HG03097 (cell line): Measurements from ENCODE around the gene PCYT2.
"Not testable (repeated sequence)": the region's sequence is repeated elsewhere in the genome, so short reads cannot be mapped to it uniquely, and the experiment has no call there.

Experiments used
- ATAC-seq: cut with Tn5 transposase; IDR thresholded peaks from one replicate; pipeline ENCODE4 v1.9.1; 2021; ENCODE audit not compliant: unreplicated experiment, low FRiP score

Gene PCYT2

GRCh38 chr17:81911277-81911961, at the start of gene PCYT2:
Gene PCYT2 (minus strand): TSS chr17:81911399. CDS start chr17:81911355, 44 bp downstream.
- peak; percentile 51 for ATAC-seq

DNA sequence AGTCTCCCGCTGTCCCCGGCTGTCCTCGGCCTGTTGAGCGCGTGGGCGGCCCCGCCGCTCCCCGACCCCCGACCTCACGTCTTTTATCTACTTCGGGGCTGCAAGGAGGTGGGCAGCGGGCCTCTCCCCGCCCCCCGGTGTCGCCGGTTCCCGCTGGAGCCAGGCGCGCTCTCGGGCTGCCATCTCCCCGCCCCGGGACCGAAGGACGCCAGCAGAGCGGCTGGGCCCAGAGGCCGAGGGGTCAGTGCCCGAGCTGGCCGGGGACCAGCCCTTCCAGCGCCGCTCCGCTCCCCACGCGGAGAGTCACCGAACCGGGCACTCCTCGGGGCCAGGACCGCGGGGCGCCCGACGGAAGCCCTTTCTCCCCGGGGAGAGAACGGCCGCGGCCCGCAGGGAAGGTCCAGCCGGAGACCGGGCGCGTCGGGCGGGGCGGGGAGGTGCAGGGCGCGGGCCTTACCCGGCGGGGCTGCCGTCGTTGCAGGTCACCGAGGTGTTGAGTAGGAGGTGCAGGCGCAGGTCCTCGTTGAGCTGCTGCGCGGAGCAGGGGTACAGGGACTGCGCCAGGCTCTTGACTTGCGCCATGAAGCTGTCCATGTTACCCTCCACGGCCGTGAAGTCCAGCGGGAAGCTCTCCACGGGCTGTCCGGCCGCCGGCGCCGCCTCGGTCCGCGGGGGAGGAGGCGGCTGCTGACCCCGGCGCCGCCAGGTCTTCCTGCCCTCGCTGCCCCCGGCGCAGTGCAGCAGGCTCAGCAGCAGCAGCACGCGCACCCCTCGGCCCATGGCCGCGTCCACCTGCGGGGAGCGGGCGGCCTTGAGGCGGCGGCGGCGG, 49.1 kb upstream of the PCYT2 start:
- ATAC-seq, result no peak

GRCh38 chr17:81959362-81960129, 48.3 kb upstream of the PCYT2 start:
- ATAC-seq, result no peak

GRCh38 chr17:81958633-81959342, 47.6 kb upstream of the PCYT2 start:
- no peak for ATAC-seq

GRCh38 chr17:81957691-81958432, 46.7 kb upstream of the PCYT2 start:
- ATAC-seq, result no peak

DNA sequence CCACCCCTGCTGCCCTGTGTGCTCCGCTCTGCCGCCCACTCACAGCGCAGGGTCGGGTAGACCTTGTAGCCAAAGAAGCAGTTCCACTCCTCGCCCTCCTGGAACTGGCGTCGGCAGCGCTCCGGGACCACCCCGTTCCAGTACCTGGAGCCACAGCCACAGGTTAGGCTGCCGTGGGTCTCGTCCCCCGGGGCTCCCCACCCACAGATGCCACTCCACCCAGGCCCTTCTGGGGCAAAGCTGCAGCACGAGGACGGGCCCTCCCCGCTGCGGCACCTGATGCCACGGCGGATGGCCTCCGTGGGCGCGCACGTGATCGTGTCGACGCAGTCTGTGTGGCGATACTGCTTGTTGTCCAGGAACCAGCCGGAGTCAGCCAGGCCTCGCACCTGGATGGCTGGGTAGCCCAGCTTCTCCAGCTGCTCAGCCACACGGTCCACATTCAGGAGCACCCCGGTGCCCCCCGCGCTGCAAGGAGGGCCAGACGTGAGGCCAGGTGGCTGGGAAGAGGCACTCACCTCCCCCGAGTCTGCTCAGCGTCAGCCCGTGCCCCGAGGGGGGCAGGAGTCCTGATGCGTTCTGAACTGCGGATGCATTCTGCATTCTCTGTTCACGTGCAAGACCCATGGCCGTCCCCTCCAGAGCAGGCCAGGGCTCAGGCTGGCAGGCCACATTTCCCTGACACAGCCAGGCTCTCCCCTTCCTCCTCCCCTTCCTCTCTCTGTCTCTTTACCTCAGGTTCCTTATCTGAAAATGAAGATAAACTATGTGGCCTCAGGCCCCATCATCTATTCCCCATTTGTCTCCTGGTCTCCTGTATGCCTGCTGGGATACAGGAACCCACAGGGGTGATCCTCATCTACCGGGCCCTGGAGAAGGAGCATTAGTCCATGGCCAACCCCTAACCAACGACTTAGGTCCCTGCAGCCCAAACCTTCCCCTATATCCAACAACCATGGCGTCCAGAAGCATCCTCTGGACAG, 45.7 kb upstream of the PCYT2 start:
- no peak for ATAC-seq

DNA sequence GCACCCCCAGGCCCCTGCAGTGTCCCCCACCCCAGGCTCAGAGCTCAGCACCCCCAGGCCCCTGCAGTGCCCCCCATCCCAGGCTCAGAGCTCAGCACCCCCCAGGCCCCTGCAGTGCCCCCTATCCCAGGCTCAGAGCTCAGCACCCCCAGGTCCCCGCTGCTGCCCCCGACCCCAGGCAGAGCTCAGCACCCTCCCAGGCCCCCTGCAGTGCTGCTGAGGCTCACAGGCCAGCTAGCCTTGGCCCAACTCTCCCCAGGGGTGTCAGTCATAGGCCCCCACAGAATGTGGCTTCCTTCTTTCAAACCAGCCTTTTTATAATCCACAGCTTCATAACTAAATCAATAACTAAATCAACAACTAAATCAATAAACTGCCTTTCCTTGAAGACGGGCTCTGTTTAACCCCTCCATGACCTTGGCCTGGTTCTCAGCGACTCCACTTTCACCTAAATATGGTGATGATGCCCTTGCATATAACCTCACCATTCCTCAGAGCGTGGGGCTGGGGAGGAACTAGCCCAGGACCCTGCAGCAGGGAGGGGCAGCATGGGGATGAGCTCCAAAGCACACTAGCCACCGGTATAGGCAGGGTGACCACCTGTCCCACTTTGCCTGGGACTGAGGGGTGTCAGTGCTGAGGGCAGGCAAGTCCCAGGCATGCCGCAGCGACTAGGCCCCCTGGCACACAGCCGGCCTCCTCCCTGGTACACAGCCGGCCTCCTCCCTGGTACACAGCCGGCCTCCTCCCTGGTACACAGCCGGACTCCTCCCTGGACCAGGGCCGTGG, 44.8 kb upstream of the PCYT2 start:
- ATAC-seq, result no peak

GRCh38 chr17:81955058-81955681, 44.0 kb upstream of the PCYT2 start:
- no peak for ATAC-seq

DNA sequence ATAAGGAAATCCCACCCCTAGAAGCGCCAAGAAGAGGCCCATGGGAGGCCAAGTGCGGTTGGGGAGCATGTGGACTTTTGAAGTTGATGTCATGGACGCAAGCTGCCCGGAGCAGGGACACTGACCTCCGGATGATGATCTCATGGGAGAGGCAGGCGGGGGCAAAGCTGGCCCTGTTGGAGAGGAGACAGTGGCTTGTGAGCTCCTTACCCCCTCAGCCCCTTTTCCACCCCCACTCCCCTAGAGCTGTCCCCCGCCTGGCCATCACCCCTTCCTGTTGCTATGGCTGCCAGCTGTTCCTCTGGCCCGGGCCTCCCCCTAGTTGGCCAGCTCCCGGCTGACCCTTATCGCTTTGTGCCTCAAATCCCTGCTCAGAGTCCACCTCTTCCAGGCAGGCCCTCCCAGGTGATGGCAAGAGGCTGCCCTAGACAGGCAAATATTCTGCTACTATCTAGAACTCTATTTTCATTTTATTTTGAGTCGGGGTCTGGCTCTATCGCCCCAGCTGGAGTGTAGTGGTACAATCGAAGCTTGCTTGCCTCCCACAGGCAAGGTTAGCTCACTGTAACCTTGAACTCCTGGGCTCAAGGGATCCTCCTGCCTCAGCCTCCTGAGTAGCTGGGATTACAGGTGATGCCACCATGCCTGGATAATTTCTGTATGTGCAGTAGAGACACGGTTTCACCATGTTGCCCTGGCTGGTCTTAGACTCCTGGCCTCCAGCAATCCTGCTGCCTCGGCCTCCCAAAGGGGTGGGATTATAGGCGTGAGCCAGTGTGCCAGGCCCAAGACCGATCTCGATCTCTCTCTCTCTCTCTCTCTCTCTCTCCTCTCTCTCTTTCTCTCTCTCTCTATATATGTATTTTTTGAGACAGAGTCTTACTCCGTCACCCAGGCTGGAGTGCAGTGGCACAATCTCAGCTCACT, 43.2 kb upstream of the PCYT2 start:
- no peak for ATAC-seq

- ATAC-seq, result not testable (repeated sequence)
These were observed 42.2 kb upstream of the PCYT2 start for GRCh38 chr17:81953443-81953842.

DNA sequence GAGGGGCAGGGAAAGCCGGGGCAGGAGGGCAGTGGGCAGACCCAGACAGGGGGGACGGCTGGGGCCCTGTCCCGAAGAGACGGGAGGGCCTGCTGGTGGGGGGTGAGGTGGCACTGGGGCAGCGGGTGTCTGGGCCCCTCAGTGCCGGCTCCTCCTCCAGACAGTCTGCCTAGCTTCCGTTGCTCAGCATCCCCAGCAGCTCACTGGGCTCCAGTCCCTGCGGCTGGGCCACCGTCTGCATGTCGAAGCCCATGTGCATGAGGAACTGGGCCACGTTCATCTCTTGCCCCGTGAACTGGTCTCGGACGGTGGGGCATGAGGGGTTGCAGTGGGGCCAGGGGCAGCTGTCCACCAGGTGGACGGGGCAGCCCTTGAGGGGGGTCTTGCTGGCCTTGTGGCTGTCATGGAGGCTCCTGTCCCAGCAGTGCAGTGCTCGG, 41.6 kb upstream of the PCYT2 start:
- no peak for ATAC-seq

DNA sequence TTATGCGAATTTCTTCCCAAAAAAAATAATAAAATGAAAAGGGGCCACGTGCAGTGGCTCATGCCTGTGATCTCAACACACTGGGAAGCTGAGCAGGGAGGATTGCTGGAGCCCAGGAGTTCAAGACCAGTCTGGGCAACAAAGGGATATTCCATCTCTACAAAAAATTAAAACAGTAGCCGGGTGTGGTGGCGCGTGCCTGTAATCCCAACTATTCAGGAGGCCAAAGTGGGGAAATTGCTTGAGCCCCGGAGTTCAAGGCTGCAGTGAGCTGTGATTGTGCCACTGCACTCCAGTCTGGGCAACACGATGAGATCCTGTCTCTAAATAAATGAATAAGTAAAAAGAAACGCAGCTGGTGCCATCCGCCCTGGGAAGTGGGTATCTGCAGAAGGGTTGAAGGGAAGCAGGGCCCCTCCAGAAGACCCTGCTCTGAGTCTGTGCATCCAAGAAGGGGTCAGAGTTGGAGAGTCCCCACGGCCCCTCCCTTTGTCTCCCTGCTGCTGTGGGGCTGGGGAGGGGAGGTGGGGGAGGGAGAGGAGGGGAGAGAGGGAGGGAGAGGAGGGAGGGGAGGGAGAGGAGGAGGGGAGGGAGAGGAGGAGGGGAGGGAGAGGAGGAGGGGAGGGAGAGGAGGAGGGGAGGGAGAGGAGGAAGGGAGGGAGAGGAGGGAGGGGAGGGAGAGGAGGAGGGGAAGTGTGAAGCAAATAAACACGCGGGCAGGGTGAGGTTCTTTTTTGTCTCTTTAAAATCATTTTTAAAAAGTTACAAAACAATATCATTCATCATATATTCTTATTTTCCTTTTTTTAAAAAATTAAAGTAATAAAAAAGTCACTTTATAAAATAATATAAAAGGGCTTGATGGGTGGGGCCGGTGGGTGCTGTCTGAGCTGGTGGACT, 40.8 kb upstream of the PCYT2 start:
- ATAC-seq, result no peak

DNA sequence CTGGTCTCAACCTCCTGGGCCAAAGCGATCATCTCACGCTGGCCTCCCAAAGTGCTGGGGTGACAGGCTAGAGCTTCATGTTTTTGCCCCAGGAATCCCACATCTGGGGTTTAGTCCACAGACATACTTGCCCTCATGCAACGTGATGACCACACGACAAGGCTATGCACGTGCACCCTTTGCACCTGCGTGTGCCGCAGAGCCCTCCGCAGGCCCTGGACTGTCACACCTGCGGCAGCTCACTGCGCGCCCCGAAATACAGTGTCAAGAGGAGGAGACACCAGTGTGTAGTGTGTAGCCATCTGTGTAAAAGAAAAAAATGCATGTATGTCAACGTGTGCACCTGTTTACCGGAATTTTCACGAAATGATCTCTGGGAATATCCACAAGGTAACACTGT, 39.3 kb upstream of the PCYT2 start:
- ATAC-seq, result no peak

DNA sequence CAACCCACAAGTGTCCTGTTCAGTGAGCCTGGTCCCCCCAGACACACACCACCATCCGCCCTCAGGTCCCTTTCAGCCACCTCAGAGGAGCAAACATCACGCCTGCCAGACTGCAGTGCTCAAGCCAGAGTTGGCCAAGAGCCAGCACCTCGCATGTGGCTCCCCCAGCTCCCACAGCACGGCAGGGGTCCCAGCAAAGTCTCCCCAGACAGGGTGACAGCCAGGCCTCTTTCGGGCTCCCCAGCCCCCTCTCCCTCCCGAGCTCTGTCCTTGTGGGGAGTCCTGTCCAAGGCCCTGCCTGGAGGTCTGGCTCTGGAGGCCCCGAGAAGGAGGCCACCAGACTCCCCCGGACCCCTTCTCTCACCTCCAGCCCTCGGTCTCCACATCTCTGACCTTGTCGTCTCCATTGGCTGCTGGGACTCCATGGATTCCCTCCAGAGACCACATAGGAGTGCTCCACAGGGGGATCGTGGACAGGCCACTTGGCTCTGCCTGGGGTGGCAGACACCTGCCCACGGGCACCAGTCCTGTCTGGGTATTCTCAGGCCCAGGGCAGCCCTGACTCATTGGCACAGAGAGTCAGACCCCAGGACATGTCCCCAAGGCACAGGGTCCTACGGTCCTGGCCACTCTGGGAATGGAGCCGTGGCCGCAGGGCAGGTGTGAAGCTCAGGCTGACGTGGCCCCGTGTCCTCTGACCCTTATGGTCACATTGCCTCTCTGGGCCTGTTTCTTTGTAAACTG, 37.6 kb upstream of the PCYT2 start:
- ATAC-seq, result no peak

DNA sequence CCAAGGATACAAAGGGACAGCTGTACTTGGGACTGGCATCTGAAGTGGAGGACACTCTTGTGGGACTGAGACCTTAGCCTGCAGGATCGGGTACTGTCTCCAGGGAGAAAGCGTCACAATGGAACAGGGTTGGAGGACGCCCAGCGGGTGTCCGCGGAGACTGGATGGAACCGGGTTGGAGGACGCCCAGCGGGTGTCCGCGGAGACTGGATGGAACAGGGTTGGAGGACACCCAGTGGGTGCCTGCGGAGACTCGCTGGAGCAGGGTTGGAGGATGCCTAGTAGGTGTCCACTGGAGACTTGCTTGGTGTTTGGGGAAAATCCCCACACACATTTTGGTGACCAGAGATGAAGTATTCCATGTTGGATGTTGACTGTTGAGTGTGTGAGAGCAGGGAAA, 36.0 kb upstream of the PCYT2 start, which contains the start of gene MYADML2:
Gene MYADML2, minus strand, starts transcription at position 45 of the 400 bp plus-strand sequence. CDS start 5,492 bp downstream, outside the sequence.
- ATAC-seq, result no peak
